Testis (tissue), 2 donors: ENCODE results near the gene ZNF644.

ENCODE experiments used
- POLR2A ChIP-seq: fragments of 450-650 bp; IDR thresholded peaks from one replicate; pipeline ENCODE4 v1.6.1; 2017; ENCODE audit warnings: antibody characterized with exemption, mild to moderate bottlenecking, moderate library complexity
- TF ChIP-seq, protein P1 (sequence below), 3 experiments: fragments of 450-650 bp in 2 of 3; fragments of 200-600 bp in 1 of 3; sonication (generic) in 1 of 3; IDR thresholded peaks; one replicate each; pipeline ENCODE4 v1.5.1; 2016 to 2019; ENCODE audit warnings: antibody characterized with exemption in 3 of 3, mild to moderate bottlenecking in 2 of 3, moderate library complexity in 1 of 3

GRCh38 chr1:91057784-91058183 is 35.9 kb upstream of the ZNF644 start:
- TF ChIP-seq, protein P1, sequence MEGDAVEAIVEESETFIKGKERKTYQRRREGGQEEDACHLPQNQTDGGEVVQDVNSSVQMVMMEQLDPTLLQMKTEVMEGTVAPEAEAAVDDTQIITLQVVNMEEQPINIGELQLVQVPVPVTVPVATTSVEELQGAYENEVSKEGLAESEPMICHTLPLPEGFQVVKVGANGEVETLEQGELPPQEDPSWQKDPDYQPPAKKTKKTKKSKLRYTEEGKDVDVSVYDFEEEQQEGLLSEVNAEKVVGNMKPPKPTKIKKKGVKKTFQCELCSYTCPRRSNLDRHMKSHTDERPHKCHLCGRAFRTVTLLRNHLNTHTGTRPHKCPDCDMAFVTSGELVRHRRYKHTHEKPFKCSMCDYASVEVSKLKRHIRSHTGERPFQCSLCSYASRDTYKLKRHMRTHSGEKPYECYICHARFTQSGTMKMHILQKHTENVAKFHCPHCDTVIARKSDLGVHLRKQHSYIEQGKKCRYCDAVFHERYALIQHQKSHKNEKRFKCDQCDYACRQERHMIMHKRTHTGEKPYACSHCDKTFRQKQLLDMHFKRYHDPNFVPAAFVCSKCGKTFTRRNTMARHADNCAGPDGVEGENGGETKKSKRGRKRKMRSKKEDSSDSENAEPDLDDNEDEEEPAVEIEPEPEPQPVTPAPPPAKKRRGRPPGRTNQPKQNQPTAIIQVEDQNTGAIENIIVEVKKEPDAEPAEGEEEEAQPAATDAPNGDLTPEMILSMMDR (IDR thresholded peaks at IDR 0.05): no peak
- TF ChIP-seq POLR2A: no peak
